ENCODE results near the gene KLHL10. TPM values are rescaled to one million over a fixed set of nuclear protein-coding genes. Genes with fewer than 3 reads are reported as not detected.

KLHL10 gene
- total RNA-seq, 1 experiment from 2014 or later = not detected

- POLR2A ChIA-PET = no interaction called here
- TF ChIP-seq TCF7L2 (IDR thresholded peaks at IDR 0.05; ENCODE audit: low read depth, low read length) = no peak
- TF ChIP-seq POLR2AphosphoS5 (IDR thresholded peaks at IDR 0.05; ENCODE audit: low read depth, low read length) = no peak
- no peak for TF ChIP-seq CTCF (IDR thresholded peaks at IDR 0.05)
- no peak for TF ChIP-seq SIN3A (IDR thresholded peaks at IDR 0.05; ENCODE audit: borderline replicate concordance, insufficient read depth, low read depth, low read length)
- TF ChIP-seq REST (IDR thresholded peaks at IDR 0.05; ENCODE audit: insufficient read depth in 1 of 2, low read depth in 2 of 2, low read length in 1 of 2) = no peak
- CTCF ChIA-PET = no interaction called here
Measured at GRCh38 chr17:41895617-41896016, 58.0 kb downstream of the KLHL10 start.

GRCh38 chr17:41896726-41897125 lies 59.1 kb downstream of the KLHL10 start:
- ATAC-seq (0 out of 2 replicates have a peak, but pooled peaks have one; percentile 42), DNase-seq (ENCODE audit: low read depth, low spot score) (no peak)
- Histone ChIP-seq H3K4me1 (ENCODE audit: control insufficient read depth, insufficient read depth, low read length) (no peaks in the 10 kb centered on the region), H3K4me3 (ENCODE audit: low read depth in 2 of 2, low read length in 2 of 2) (no peak overlapping the region), H3K27me3 (ENCODE audit: control insufficient read depth, insufficient read depth, low read length) (no peaks in the 10 kb centered on the region), H3K36me3 (ENCODE audit: control insufficient read depth, insufficient read depth, low read length) (peaks cover 4% of the 10 kb centered on the region; the same call in 1 of the 2 replicates), H3K9me3 (ENCODE audit: control insufficient read depth, insufficient read depth, low read depth, low read length) (no peaks in the 10 kb centered on the region), H3K27ac (ENCODE audit: low read length) (no peak overlapping the region)
- ChIA-PET POLR2A (no interaction called here), CTCF (no interaction called here)
- no peak for TF ChIP-seq CTCF (IDR thresholded peaks at IDR 0.05)
- TF ChIP-seq REST (IDR thresholded peaks at IDR 0.05; ENCODE audit: insufficient read depth in 1 of 2, low read depth in 2 of 2, low read length in 1 of 2) = no peak
- no peak for TF ChIP-seq TCF7L2 (IDR thresholded peaks at IDR 0.05; ENCODE audit: low read depth, low read length)
- no peak for TF ChIP-seq POLR2AphosphoS5 (IDR thresholded peaks at IDR 0.05; ENCODE audit: low read depth, low read length)
- no peak for TF ChIP-seq SIN3A (IDR thresholded peaks at IDR 0.05; ENCODE audit: borderline replicate concordance, insufficient read depth, low read depth, low read length)
- intact Hi-C loops (cut with micrococcal nuclease; ENCODE audit: unreplicated experiment) = no loop called here
- BruUV-seq (replicated peaks) = no TSS peak
- in situ Hi-C loops (cut with HindIII; ENCODE audit: low pct_unique_long_range_greater_than_20kb, low sequenced_read_pairs) = no loop called here

More at GRCh38 chr17:41895617-41896016, 58.0 kb downstream of the KLHL10 start:
- no peaks in the 10 kb centered on the region for H3K4me1 ChIP-seq (ENCODE audit: control insufficient read depth, insufficient read depth, low read length)
- no TSS peak for BruUV-seq (replicated peaks)
- peaks cover 4% of the 10 kb centered on the region; the same call in 1 of the 2 replicates for H3K36me3 ChIP-seq (ENCODE audit: control insufficient read depth, insufficient read depth, low read length)
- no peak for DNase-seq (ENCODE audit: low read depth, low spot score)
- no peaks in the 10 kb centered on the region for H3K27me3 ChIP-seq (ENCODE audit: control insufficient read depth, insufficient read depth, low read length)
- H3K9me3 ChIP-seq (ENCODE audit: control insufficient read depth, insufficient read depth, low read depth, low read length) = no peaks in the 10 kb centered on the region
- ATAC-seq = no peak
- intact Hi-C loops (cut with micrococcal nuclease; ENCODE audit: unreplicated experiment) = no loop called here
- H3K27ac ChIP-seq (ENCODE audit: low read length) = no peak overlapping the region
- H3K4me3 ChIP-seq (ENCODE audit: low read depth in 2 of 2, low read length in 2 of 2) = no peak overlapping the region
- in situ Hi-C loops (cut with HindIII; ENCODE audit: low pct_unique_long_range_greater_than_20kb, low sequenced_read_pairs) = no loop called here

All from Panc1 (cell line).